Neural cell (in vitro differentiated cells): Measurements from ENCODE around the gene DIAPH2.

ENCODE experiments used
- CTCF ChIP-seq: fragments of 450-650 bp; IDR thresholded peaks from 2 replicates; pipeline ENCODE4 v1.5.1; 2014; ENCODE audit warnings: antibody characterized with exemption, mild to moderate bottlenecking, moderate library complexity; ENCODE audit not compliant: poor library complexity, severe bottlenecking
- EP300 ChIP-seq: fragments of 450-650 bp; conservative IDR thresholded peaks from 2 replicates; pipeline ENCODE4 v1.6.1; 2014; ENCODE audit warnings: antibody characterized with exemption, mild to moderate bottlenecking, moderate library complexity; ENCODE audit not compliant: poor library complexity, severe bottlenecking
- EZH2 ChIP-seq: fragments of 200-600, 300-800 bp; shearing (Covaris generic), sonication (generic); IDR thresholded peaks from 2 replicates; pipeline ENCODE4 v1.6.1; 2014; ENCODE audit warnings: antibody characterized with exemption, low read length, borderline replicate concordance, mild to moderate bottlenecking; ENCODE audit not compliant: insufficient read depth, poor library complexity, severe bottlenecking
- MXI1 ChIP-seq: fragments of 450-650 bp; conservative IDR thresholded peaks from 2 replicates; pipeline ENCODE4 v1.6.1; 2014; ENCODE audit warnings: antibody characterized with exemption, mild to moderate bottlenecking; ENCODE audit not compliant: poor library complexity, severe bottlenecking
- POLR2AphosphoS5 ChIP-seq: IDR thresholded peaks from 2 replicates; pipeline ENCODE4 v1.6.1; 2012
- RAD21 ChIP-seq: fragments of 450-650 bp; conservative IDR thresholded peaks from 2 replicates; pipeline ENCODE4 v1.6.1; 2014; ENCODE audit warnings: antibody characterized with exemption, mild to moderate bottlenecking, moderate library complexity
- TAF1 ChIP-seq: IDR thresholded peaks from 2 replicates; pipeline ENCODE4 v1.6.1; 2012; ENCODE audit warnings: low read depth
- TF ChIP-seq, protein P1 (sequence below): IDR thresholded peaks from 2 replicates; pipeline ENCODE4 v1.6.1; 2012; ENCODE audit warnings: borderline replicate concordance

DNA sequence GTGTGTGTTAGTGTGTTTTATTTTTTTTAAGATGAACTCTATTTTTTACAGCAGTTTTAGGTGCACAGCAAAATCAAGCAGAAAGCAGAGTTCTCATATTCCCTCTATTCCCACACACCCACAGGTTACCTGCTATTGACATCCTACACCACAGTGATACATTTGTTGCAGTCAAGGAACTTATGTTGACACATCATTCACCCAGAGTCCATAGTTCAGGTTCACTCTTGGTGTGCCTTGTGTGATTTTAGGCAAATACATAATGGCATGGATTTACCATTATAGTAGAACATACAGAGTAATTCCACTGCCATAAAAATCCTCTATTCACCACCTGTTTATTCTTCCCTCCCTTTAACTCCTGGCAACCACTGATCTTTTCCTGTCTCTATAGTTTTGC is 28.7 kb downstream of the DIAPH2 start:
- TF ChIP-seq CTCF (no peak), TAF1 (no peak), POLR2AphosphoS5 (no peak), EP300 (no peak), EZH2 (no peak), MXI1 (no peak), RAD21 (no peak)
- TF ChIP-seq, protein P1, sequence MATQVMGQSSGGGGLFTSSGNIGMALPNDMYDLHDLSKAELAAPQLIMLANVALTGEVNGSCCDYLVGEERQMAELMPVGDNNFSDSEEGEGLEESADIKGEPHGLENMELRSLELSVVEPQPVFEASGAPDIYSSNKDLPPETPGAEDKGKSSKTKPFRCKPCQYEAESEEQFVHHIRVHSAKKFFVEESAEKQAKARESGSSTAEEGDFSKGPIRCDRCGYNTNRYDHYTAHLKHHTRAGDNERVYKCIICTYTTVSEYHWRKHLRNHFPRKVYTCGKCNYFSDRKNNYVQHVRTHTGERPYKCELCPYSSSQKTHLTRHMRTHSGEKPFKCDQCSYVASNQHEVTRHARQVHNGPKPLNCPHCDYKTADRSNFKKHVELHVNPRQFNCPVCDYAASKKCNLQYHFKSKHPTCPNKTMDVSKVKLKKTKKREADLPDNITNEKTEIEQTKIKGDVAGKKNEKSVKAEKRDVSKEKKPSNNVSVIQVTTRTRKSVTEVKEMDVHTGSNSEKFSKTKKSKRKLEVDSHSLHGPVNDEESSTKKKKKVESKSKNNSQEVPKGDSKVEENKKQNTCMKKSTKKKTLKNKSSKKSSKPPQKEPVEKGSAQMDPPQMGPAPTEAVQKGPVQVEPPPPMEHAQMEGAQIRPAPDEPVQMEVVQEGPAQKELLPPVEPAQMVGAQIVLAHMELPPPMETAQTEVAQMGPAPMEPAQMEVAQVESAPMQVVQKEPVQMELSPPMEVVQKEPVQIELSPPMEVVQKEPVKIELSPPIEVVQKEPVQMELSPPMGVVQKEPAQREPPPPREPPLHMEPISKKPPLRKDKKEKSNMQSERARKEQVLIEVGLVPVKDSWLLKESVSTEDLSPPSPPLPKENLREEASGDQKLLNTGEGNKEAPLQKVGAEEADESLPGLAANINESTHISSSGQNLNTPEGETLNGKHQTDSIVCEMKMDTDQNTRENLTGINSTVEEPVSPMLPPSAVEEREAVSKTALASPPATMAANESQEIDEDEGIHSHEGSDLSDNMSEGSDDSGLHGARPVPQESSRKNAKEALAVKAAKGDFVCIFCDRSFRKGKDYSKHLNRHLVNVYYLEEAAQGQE: no peak
